GDM1 (cell line): Measurements from ENCODE around the gene PTPRD.

ENCODE experiments used
- DNase-seq: peaks from one replicate; lab custom pipeline; 2025; lab: John Stamatoyannopoulos, UW

PTPRD gene

GRCh38 chr9:8762479-8763085 is 1850.2 kb downstream of the PTPRD start:
- DNase-seq = no peak

DNA sequence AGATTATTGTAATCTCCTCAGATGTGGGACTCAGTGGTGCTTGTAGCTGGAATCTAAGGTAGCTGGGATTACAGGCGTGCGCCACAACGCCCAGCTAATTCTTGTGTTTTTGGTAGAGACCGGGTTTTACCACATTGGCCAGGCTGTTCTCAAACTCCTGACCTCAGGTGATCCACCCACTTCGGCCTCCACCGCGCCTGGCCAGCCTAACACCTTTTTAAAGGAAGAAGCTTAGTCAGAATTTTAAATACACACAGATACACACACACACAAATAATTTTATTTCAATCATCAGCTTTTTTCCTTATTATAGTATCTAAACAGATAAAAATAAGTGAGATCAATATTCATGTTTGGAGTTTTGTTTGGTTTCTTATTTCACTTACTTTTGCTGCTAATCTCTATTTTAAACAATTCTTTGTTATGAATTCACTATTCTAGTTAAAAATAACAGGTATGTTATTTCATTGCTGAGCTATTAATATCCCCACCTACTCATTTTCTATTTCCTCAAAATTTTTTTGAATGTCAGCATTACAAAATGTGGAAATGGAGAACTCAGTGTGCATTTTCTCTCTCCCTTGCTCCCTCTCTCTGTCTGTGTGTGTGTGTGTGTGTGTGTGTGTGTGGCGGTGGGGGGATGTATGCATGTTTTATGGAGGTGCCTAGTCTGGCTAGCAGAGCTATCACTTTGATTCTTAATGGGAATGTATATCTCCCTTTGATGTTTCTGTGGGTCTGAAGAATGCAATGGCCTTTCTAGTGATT is 1852.6 kb downstream of the PTPRD start:
- no peak for DNase-seq

DNA sequence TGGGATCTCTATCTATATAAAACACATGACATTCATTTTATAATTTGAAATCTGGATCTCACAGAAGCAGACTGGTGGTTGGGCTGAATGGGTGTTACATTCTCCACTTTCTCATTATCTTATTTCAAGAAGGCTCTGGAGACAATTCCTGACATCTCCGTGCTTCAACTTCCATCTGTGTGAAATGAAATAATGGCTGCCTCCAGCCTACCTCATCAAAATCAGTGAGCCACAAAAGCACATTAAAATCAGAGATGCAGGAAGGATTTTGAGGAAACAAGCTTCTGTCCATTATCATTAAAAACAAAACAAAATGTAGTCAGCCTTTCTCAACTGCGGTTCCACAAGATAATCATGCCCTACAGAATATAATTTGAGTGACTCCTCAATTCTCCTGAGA is 1854.9 kb downstream of the PTPRD start:
- no peak for DNase-seq

- no peak for DNase-seq
Measured at GRCh38 chr9:8754751-8755150, 1858.1 kb downstream of the PTPRD start.

GRCh38 chr9:8751406-8751930 is 1861.3 kb downstream of the PTPRD start:
- DNase-seq = no peak

GRCh38 chr9:8750639-8751051 is 1862.2 kb downstream of the PTPRD start:
- DNase-seq = no peak

GRCh38 chr9:8745347-8745746 is 1867.5 kb downstream of the PTPRD start:
- DNase-seq = no peak

DNA sequence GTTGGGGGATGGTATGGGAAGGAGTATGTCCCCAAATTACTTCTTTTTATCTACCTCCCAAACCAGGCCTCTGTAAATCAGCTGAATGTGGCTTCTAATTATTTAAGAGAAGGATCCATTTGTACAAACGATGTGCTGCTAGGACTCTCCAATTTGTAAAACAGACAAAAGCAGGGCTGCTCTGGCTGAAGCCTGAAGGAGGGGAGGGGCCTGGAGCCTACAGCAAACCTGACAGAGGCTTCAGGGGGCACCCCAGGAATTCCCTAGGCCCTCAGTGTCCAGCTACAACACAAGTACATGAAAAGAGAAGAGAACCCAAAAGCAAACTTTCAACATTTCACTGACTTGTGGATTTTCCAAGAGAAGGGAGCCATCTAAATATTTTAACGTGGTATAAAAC is 1873.9 kb downstream of the PTPRD start:
- DNase-seq = no peak

DNA sequence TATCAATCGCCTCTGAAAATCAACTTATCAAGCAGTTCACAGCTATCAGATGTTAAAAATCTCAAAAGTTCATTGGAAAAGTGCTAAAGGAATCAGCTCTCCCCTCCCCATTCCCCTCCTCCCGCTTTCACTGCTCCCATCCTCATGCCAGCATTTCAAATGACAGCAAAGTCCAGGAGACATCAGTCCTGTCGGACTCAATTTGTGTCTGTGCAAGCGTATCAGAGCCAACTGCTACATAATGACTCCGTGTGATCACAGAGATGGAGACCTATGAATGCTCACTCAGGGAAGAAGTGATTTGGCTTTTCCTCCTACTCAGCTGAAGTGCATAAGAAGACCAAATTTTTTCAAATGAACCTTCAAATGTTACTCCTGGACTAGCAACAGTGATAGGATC is 1876.0 kb downstream of the PTPRD start:
- no peak for DNase-seq

- DNase-seq = no peak
Measured at GRCh38 chr9:8734760-8735159, 1878.0 kb downstream of the PTPRD start.

DNA sequence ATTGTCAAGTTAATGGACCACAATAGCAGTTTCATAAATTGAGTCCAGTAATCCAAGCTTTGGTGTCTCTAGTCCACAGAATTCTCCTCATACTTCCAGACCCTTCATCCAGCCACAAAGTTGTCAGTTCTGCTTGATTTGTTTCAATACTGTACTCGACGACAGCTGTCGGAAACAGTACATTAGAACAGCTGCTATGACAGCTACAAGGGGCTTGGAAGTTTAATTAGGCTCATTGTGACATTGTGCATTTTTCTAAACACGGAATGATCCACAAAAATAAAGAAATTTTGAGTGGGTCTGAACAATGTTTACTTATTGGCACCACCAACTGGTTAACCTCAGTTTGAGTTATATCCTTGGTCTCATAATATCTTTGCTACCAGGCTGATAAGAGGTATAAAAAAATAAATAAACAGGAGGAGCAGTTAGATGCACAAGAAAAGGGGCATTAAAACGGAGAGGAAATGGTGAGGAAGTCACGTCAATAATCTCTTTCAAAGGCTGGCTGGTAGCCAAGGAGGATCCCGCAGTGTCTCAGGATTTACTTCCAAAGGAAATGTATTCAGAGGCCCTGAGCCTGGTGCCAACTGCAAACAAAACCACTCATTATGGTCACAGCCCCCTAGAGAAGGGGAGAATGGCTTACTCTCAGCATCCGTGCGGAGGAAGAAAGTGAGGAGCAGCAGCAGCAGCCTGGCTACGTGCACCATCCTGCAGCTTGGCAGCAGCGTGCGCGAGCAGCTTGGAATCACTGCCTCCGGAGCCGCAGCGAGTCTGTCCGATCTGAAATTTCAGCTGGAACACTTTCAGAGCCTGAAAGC is 1879.5 kb downstream of the PTPRD start:
- DNase-seq = no peak

DNA sequence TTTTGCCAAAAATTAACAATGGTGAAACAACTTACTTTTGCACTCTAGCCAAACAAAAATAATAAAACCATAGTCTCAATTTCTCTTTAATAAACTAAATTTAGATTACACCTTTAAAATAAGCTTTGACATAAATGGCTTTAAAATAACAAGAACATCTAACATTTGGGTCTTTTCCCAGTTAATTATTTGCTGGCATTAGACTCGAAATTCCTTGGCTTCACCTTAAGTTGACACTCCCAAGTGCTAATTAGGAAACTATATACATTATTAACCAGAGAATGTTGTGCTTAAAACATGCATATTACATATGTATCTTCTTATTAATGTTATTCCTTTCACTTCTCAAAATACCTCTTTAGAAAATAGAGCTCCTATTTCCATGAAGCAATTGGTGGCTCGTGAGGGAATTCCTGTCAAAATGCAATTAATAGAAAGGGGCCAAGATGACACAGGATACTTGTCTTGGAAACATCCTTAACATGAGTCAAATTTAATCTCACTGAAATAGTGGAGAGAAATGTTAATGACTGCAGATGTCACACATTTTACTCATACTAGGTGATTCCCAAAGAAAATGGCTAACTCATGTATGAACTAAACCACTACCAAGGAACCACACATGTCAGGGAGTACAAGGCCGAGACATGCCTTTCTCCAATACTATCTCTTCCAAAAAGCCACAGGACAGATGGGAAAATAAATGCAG is 1880.3 kb downstream of the PTPRD start:
- no peak for DNase-seq

DNA sequence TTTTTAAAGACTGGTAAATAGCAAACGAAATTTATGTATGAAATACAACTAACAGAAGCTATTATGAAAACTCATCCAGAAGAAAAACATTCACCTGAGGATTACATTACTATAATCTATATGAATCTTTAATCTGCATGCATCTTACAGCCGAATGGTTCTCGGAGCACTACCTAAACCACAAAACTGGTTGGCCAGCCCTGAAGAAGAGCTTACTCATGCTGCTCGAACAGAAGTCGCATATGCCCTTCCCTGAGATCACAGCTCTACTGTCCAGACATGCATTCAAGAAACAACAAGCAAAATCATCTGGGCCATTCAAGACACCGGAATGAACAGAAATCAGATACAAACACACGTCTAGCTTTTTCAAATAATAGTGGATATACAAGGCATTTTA is 1882.2 kb downstream of the PTPRD start:
- no peak for DNase-seq

DNA sequence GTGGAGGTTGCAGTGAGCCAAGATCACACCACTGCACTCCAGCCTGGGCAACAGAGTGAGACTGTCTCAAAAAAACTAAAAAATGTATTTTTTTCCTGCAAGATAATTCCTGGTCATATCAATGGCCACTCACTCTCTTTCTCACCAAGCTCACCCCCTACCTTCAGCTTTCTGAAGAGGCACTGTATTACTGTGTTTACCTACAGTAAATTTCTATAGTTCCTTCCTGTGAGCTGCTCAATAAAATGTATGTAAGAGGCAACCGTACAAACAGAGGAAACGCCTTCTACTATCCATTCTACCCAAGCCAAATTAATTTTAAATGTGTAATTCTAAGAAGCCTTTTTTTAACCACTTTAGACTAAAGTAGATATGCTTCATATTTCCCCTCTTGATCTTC is 1883.9 kb downstream of the PTPRD start:
- no peak for DNase-seq

GRCh38 chr9:8727191-8727590 is 1885.6 kb downstream of the PTPRD start:
- no peak for DNase-seq

- DNase-seq = no peak
Measured at GRCh38 chr9:8726692-8727091, 1886.1 kb downstream of the PTPRD start.

DNA sequence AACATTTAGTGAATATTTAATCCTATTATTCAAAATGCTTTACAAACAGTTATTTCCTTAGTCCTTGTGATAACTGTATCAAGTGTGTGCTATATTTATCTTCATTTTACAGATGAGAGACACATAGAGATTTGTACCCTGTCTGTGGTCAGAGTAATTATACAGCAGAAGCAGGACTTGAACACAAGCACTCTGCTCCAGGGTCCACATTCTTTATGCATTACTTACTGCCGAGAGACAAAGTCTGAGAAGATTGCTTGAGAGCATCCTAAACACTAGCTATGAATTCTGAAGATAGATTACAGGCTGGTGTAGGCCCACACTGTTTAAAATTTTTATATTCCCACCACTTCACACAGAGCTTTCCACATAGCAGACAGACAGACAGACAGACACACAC is 1887.2 kb downstream of the PTPRD start:
- DNase-seq = no peak

GRCh38 chr9:8724284-8725018 is 1888.4 kb downstream of the PTPRD start:
- no peak for DNase-seq

GRCh38 chr9:8723195-8723594 is 1889.6 kb downstream of the PTPRD start:
- DNase-seq = no peak

DNA sequence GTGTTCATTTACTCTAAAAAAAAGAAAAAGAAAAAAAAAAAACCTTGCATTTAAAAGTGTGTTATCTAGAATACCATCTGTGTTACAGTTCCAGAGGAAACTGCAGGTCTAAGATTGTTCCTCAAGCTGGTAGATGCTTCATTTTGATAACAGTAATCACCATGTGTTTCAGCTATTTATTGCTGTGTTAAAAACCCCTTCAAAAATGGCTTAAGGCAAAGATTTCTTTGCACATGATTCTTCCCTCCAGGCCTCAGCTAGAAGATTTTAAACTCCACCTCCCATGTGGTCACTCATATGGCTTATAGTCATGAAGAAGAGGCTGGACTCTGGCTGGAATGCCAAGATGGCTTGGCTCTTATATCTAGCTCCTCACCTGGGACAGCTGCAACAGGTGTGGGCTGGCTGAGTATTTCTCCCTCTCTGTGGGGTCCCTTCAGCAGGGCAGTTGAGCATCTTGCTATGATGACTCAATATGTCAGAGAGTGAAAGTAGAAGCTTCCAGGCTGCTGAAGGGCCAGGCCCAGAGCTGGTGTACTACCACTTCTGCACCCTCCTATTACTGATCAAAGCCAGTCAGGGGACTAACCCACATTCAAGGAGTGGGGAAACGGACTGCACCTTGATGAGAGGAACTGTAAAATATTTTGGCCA is 1892.8 kb downstream of the PTPRD start:
- no peak for DNase-seq
